Adrenal gland (tissue), 12 donors: ENCODE data around the gene ZHX3. TPM values are rescaled to one million over a fixed set of nuclear protein-coding genes. Genes with fewer than 3 reads are reported as not detected.

Source experiments
- DNase-seq, 7 donors: peaks; one replicate each; pipeline ENCODE4 v3.0.0-alpha.2; 2019 to 2020
- H3K27ac ChIP-seq, 5 donors: fragments of 200-600 bp; sonication (generic) in 4 of 5; 1 replicate in 3 of 5; 2 replicates in 2 of 5; pipeline versions ENCODE4 v1.5.1 to v1.8.0; 2016 to 2020; ENCODE audit warnings: mild to moderate bottlenecking in 1 of 5
- H3K27me3 ChIP-seq: fragments of 200-600 bp; 2 replicates; pipeline ENCODE4 v1.8.0; 2021
- H3K36me3 ChIP-seq, 2 donors: fragments of 200-600 bp; replicated peaks in 1 of 2; 1 replicate in 1 of 2; 2 replicates in 1 of 2; pipeline versions ENCODE4 v1.5.1 to v1.8.0; 2018 to 2022
- H3K4me1 ChIP-seq, 2 donors: fragments of 200-600 bp; replicated peaks in 1 of 2; 1 replicate in 1 of 2; 2 replicates in 1 of 2; pipeline versions ENCODE4 v1.5.1 to v1.8.0; 2018 to 2021
- H3K4me3 ChIP-seq, 4 donors: fragments of 200-600 bp; sonication (generic) in 3 of 4; one replicate each; pipeline ENCODE4 v1.5.1; 2016 to 2018
- H3K9me3 ChIP-seq, 3 donors: fragments of 200-600 bp; sonication (generic) in 1 of 3; replicated peaks in 1 of 3; 1 replicate in 2 of 3; 2 replicates in 1 of 3; pipeline versions ENCODE4 v1.5.1 to v1.8.0; 2016 to 2021
- POLR2A ChIP-seq, 2 donors: fragments of 450-650 bp; IDR thresholded peaks; one replicate each; pipeline ENCODE4 v1.6.1; 2017; ENCODE audit warnings: antibody characterized with exemption in 2 of 2, mild to moderate bottlenecking in 2 of 2, moderate library complexity in 1 of 2
- WGBS, 4 donors: extraction: QIAGEN DNeasy Blood & Tissue Kit in 2 of 4; methylation state at CpG; one replicate each; pipeline versions ENCODE4 v1.1.5 to v1.1.7; 2013 to 2017; 5-methylcytosine and 5-hydroxymethylcytosine counted together
- intact Hi-C, 2 donors: fragments of 100-400 bp; cut with DNase I; formaldehyde crosslinking; loops; one replicate each; pipeline versions ENCODE4 v1.14.1 to v1.15.0; 2022 to 2023
- polyA plus RNA-seq, 3 donors: library from polyadenylated mRNA; stranded (reverse); fragments of 200-250 nt in 2 of 3; fragments of 350-450 nt in 1 of 3; fragmentation: Illumina TruSeq in 1 of 3; extraction: RNeasy Lipid Tissue Mini Kit (QIAGEN cat#74804) in 1 of 3; gene quantifications; one replicate each; pipeline ENCODE4 v1.2.3, GENCODE V29; 2013 to 2014
- total RNA-seq, 9 donors: library from RNA; depleted of rRNA in 4 of 9; stranded (reverse); fragments of >200 nt in 4 of 9; fragments of 120-200 nt in 1 of 9; fragmentation: NEBNext Ultra II Directional in 1 of 9; extraction: Animal tissue kit (Norgen Biotek cat#: 25700) in 1 of 9; gene quantifications; one replicate each; pipeline versions ENCODE4 v1.1.0 to v1.2.4, GENCODE V29; 2013 to 2023
- TF ChIP-seq, protein P1 (sequence below), 6 experiments: fragments of 450-650 bp in 4 of 6; fragments of 200-600 bp in 2 of 6; sonication (generic) in 1 of 6; IDR thresholded peaks; 1 replicate in 5 of 6; 2 replicates in 1 of 6; pipeline versions ENCODE4 v1.5.1 to v1.8.0; 2016 to 2021; ENCODE audit warnings: antibody characterized with exemption in 6 of 6, mild to moderate bottlenecking in 2 of 6, moderate library complexity in 1 of 6
- donor health status: healthy with polysubstance abuse.
- donor health status: Bipolar disorder and iron deficiency.
- donor health status: DM: yes; HTN: yes; CAD: no.
- donor health status: DM: no; HTN: no; CAD: no.
- donor health status: DM: no; HTN: no; CAD: no.
- donor health status: DM: yes; HTN: yes; CAD: no.

The ZHX3 gene
- total and polyA plus RNA-seq, 12 donors: 20.7 to 91.1 (median 51.2) TPM

DNA sequence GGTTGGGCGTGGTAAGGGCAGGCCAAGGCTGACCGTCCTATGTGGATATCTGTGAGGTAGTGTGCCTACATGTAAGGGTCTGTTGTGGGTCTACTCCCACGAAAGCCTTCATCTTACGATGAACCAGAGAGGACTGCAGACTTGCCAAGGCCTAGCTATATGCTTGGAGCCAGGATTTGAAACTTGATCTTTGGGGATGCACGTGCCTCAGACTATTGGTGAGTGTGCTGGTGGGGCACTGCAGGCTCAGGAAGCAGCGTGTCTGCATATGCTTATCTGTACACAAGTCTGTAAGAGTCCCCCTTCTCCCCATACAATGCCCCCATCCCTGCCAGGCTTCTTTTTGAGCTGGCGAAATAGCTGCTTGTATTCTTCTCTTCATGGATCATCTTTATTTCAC lies 162.3 kb downstream of the ZHX3 start:
- Histone ChIP-seq H3K4me3 (no peak overlapping the region), H3K9me3 (no peaks in the 10 kb centered on the region), H3K4me1 (peaks cover 5 to 45% of the 10 kb centered on the region in 2 donors), H3K27me3 (no peaks in the 10 kb centered on the region), H3K36me3 (peaks cover 0 to 8% of the 10 kb centered on the region in 2 donors), H3K27ac (peak overlapping the region in 1 of 5 donors; percentile 37)
- intact Hi-C loops: no loop called here
- WGBS, 4 donors: 82 to 94% (median 93%) methylated on average over 7 of the region's 7 CpGs
- TF ChIP-seq, protein P1, sequence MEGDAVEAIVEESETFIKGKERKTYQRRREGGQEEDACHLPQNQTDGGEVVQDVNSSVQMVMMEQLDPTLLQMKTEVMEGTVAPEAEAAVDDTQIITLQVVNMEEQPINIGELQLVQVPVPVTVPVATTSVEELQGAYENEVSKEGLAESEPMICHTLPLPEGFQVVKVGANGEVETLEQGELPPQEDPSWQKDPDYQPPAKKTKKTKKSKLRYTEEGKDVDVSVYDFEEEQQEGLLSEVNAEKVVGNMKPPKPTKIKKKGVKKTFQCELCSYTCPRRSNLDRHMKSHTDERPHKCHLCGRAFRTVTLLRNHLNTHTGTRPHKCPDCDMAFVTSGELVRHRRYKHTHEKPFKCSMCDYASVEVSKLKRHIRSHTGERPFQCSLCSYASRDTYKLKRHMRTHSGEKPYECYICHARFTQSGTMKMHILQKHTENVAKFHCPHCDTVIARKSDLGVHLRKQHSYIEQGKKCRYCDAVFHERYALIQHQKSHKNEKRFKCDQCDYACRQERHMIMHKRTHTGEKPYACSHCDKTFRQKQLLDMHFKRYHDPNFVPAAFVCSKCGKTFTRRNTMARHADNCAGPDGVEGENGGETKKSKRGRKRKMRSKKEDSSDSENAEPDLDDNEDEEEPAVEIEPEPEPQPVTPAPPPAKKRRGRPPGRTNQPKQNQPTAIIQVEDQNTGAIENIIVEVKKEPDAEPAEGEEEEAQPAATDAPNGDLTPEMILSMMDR (IDR thresholded peaks at IDR 0.05): no peak
- TF ChIP-seq POLR2A (IDR thresholded peaks at IDR 0.05): no peak
- DNase-seq: no peak

GRCh38 chr20:41154436-41155176 lies 162.9 kb downstream of the ZHX3 start:
- Histone ChIP-seq H3K27ac (peak overlapping the region in 2 of 5 donors; percentile 0 to 37), H3K36me3 (peaks cover 0 to 1% of the 10 kb centered on the region in 2 donors), H3K4me3 (no peak overlapping the region), H3K27me3 (no peaks in the 10 kb centered on the region), H3K9me3 (no peaks in the 10 kb centered on the region), H3K4me1 (peaks cover 11 to 51% of the 10 kb centered on the region in 2 donors)
- TF ChIP-seq POLR2A (IDR thresholded peaks at IDR 0.05): no peak
- TF ChIP-seq, protein P1 (IDR thresholded peaks at IDR 0.05): peak in 1 of 6 experiments; percentile 7
- intact Hi-C loops: no loop called here
- DNase-seq: peak in 1 of 7 donors; percentile 46
- 60 to 67% (median 65%) methylated on average over 7 to 8 of the region's 8 CpGs for WGBS, 4 donors

- intact Hi-C loops: no loop called here
- WGBS, 4 donors: 51 to 87% (median 60%) methylated on average over 5 of the region's 5 CpGs
- Histone ChIP-seq H3K4me1 (peaks cover 18 to 65% of the 10 kb centered on the region in 2 donors), H3K9me3 (no peaks in the 10 kb centered on the region), H3K36me3 (no peaks in the 10 kb centered on the region), H3K4me3 (no peak overlapping the region), H3K27ac (no peak overlapping the region), H3K27me3 (no peaks in the 10 kb centered on the region)
- no peak for DNase-seq
- TF ChIP-seq POLR2A (IDR thresholded peaks at IDR 0.05): no peak
- TF ChIP-seq, protein P1 (IDR thresholded peaks at IDR 0.05): no peak
Observed at GRCh38 chr20:41152108-41152757, 165.3 kb downstream of the ZHX3 start.

DNA sequence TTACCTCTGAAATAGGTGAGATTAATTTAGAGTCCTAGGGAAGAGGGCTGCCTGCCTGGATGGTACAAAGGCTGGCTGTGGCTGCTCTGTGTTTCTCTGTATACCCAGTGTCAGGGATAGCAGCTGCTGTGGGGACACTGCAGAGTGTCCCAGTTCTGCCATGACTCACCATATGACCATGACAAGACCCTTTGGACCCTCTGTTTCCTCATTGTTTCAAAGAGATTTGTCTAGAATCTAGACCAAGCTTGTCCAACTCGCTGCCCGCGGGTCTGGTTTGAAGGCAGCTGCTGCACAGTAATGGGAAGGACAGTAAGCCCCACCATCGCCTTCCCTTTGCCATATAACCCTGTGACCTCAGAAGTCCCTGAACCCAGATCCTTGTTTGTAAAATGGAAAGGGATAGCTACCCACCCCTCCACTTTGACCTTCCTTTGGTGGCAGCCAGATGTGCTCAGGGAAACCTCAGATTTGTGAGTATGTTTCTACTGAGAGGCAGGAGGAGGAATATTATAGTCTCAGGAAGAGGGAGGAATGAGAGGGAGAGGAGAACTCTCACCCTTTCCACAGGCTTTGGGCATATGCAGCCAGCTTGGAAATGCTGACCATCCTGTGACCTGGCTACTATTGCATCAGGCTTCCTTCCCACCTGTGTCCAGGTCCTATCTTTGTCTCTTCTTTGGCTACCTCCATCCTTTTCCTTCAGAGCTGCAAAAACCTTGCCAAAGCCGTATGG lies 166.2 kb downstream of the ZHX3 start:
- DNase-seq: no peak
- H3K9me3 ChIP-seq: no peaks in the 10 kb centered on the region
- no peaks in the 10 kb centered on the region for H3K36me3 ChIP-seq
- peaks cover 20 to 69% of the 10 kb centered on the region in 2 donors for H3K4me1 ChIP-seq
- intact Hi-C loops: no loop called here
- H3K4me3 ChIP-seq: no peak overlapping the region
- no peak for TF ChIP-seq POLR2A (IDR thresholded peaks at IDR 0.05)
- TF ChIP-seq, protein P1 (IDR thresholded peaks at IDR 0.05): no peak
- H3K27ac ChIP-seq: peak overlapping the region in 1 of 5 donors; percentile 37
- H3K27me3 ChIP-seq: no peaks in the 10 kb centered on the region
- 79 to 94% (median 86%) methylated on average over 5 of the region's 5 CpGs for WGBS, 4 donors
